Fibroblast of lung (primary cell): Measurements from ENCODE around the gene TCF4.

Source experiments
- CTCF ChIP-seq, 2 donors: IDR thresholded peaks in 1 of 2; conservative IDR thresholded peaks in 1 of 2; 1 replicate in 1 of 2; 2 replicates in 1 of 2; pipeline ENCODE4 v1.5.1; 2011 to 2012; ENCODE audit warnings: low read length in 2 of 2, control low read depth in 1 of 2, inconsistent platforms in 1 of 2, low read depth in 1 of 2, mild to moderate bottlenecking in 1 of 2
- EZH2 ChIP-seq: IDR thresholded peaks from 2 replicates; pipeline ENCODE4 v1.5.1; 2012; ENCODE audit warnings: low read length, control low read depth, mild to moderate bottlenecking; ENCODE audit errors: missing control alignments

DNA sequence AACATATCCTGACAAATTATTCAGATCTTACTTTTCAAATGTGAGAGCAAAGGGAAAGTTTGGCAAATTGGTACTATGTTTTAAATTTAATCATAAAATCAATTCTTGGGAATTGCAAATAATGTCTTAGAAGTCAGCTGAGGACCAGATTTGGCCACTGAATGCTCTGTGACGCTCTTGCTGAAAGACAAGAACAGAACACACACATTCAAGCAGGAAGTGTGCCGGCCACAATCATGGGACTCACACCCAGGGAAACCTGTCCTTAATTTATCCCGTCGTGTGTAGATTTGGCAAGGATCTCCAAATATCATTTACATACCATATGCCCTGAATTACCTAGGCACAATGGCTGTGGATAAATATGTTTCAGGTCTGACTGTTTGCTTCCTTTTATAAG, 253.1 kb downstream of the TCF4 start:
- TF ChIP-seq EZH2 (no peak), CTCF (conservative IDR thresholded peaks at IDR 0.05 in 1 of 2, IDR thresholded peaks at IDR 0.05 in 1 of 2; ENCODE audit: low read depth in 1 of 2, low read length in 2 of 2) (no peak)
